Neural crest cell (in vitro differentiated cells): ENCODE results near the gene TNIK. TPM values are rescaled to one million over a fixed set of nuclear protein-coding genes. Genes with fewer than 3 reads are reported as not detected.
A peak's percentile ranks its signal among the peaks of the same experiment; 100 is the strongest.

Source experiments
- DNase-seq: peaks from one replicate; pipeline ENCODE4 v3.0.0; 2021; ENCODE audit warnings: low read depth, mixed read lengths, low spot score
- H3K27ac Mint-ChIP-seq: one replicate; pipeline ENCODE4 v1.8.0; 2021; ENCODE audit warnings: mild to moderate bottlenecking, mixed read lengths; ENCODE audit not compliant: unreplicated experiment
- H3K27me3 Mint-ChIP-seq: 2 replicates; pipeline ENCODE4 v1.8.0; 2021; ENCODE audit warnings: low read depth, mild to moderate bottlenecking, mixed read lengths
- H3K36me3 Mint-ChIP-seq: 2 replicates; pipeline ENCODE4 v1.8.0; 2021; ENCODE audit warnings: low read depth, mild to moderate bottlenecking, mixed read lengths
- H3K4me1 Mint-ChIP-seq: 2 replicates; pipeline ENCODE4 v1.8.0; 2021; ENCODE audit warnings: mixed read lengths
- H3K4me3 Mint-ChIP-seq: one replicate; pipeline ENCODE4 v1.8.0; 2021; ENCODE audit warnings: mild to moderate bottlenecking, mixed read lengths
- H3K9me3 Mint-ChIP-seq: 2 replicates; pipeline ENCODE4 v1.8.0; 2021; ENCODE audit warnings: mixed read lengths
- CTCF ChIP-seq: fragments of 200-600 bp; sonication (generic); conservative IDR thresholded peaks from 2 replicates; pipeline ENCODE4 v1.5.0; 2021; ENCODE audit warnings: antibody characterized with exemption, mild to moderate bottlenecking
- total RNA-seq: library from RNA; stranded (reverse); gene quantifications from 2 replicates; pipeline ENCODE4 v1.2.1, GENCODE V29; 2021

Gene TNIK
- total RNA-seq, 1 donor from 2014 or later: 32.3 TPM

- no peak for TF ChIP-seq CTCF
- peaks cover 3% of the 10 kb centered on the region for H3K9me3 Mint-ChIP-seq
- H3K27ac Mint-ChIP-seq: no peak overlapping the region
- no peaks in the 10 kb centered on the region for H3K27me3 Mint-ChIP-seq
- H3K4me3 Mint-ChIP-seq: no peak overlapping the region
- no peak for DNase-seq
- H3K4me1 Mint-ChIP-seq: peaks cover 26% of the 10 kb centered on the region
- H3K36me3 Mint-ChIP-seq: no peaks in the 10 kb centered on the region
Observed at GRCh38 chr3:171364500-171364899, 95.7 kb downstream of the TNIK start.

- peaks cover 3% of the 10 kb centered on the region for H3K9me3 Mint-ChIP-seq
- no peak for TF ChIP-seq CTCF
- no peak for DNase-seq
- no peaks in the 10 kb centered on the region for H3K36me3 Mint-ChIP-seq
- H3K4me3 Mint-ChIP-seq: no peak overlapping the region
- H3K27ac Mint-ChIP-seq: peak overlapping the region; percentile 16
- no peaks in the 10 kb centered on the region for H3K27me3 Mint-ChIP-seq
- peaks cover 26% of the 10 kb centered on the region for H3K4me1 Mint-ChIP-seq
Observed at GRCh38 chr3:171363202-171363601, 97.0 kb downstream of the TNIK start.

- DNase-seq: no peak
- H3K36me3 Mint-ChIP-seq: no peaks in the 10 kb centered on the region
- H3K27ac Mint-ChIP-seq: no peak overlapping the region
- no peaks in the 10 kb centered on the region for H3K27me3 Mint-ChIP-seq
- TF ChIP-seq CTCF: no peak
- peaks cover 26% of the 10 kb centered on the region for H3K4me1 Mint-ChIP-seq
- peaks cover 3% of the 10 kb centered on the region for H3K9me3 Mint-ChIP-seq
- no peak overlapping the region for H3K4me3 Mint-ChIP-seq
Observed at GRCh38 chr3:171362575-171362974, 97.6 kb downstream of the TNIK start.

- Mint-ChIP-seq H3K36me3 (no peaks in the 10 kb centered on the region), H3K9me3 (peaks cover 3% of the 10 kb centered on the region), H3K4me3 (no peak overlapping the region), H3K4me1 (peaks cover 20% of the 10 kb centered on the region), H3K27ac (peak overlapping the region; percentile 39), H3K27me3 (no peaks in the 10 kb centered on the region)
- no peak for TF ChIP-seq CTCF
- no peak for DNase-seq
Observed at GRCh38 chr3:171358881-171359198, 101.4 kb downstream of the TNIK start.

- Mint-ChIP-seq H3K27me3 (no peaks in the 10 kb centered on the region), H3K9me3 (peaks cover 3% of the 10 kb centered on the region), H3K4me3 (no peak overlapping the region), H3K36me3 (no peaks in the 10 kb centered on the region), H3K27ac (peak overlapping the region; percentile 39), H3K4me1 (peaks cover 15% of the 10 kb centered on the region)
- TF ChIP-seq CTCF: no peak
- no peak for DNase-seq
Observed at GRCh38 chr3:171358181-171358880, 101.9 kb downstream of the TNIK start.
